Fibroblast of villous mesenchyme (primary cell): ENCODE measurements around the gene VWF. TPM values are rescaled to one million over a fixed set of nuclear protein-coding genes. Genes with fewer than 3 reads are reported as not detected.

Source experiments
- DNase-seq: peaks from one replicate; pipeline ENCODE4 v3.0.0-alpha.2; 2010; ENCODE audit warnings: low read depth
- H3K4me3 ChIP-seq: 2 replicates; pipeline ENCODE4 v1.5.1; 2011; ENCODE audit warnings: low read depth, mild to moderate bottlenecking, low read length
- total RNA-seq: library from RNA; depleted of rRNA; stranded (reverse); fragments of >200 nt; gene quantifications from 2 replicates; pipeline ENCODE4 v1.2.3, GENCODE V29; 2012
- TF ChIP-seq, protein P1 (sequence below): IDR thresholded peaks from 2 replicates; pipeline ENCODE4 v1.5.1; 2012; ENCODE audit warnings: low read depth, mild to moderate bottlenecking, low read length; ENCODE audit not compliant: insufficient read depth

Gene VWF
- total RNA-seq, 1 donor: under 0.01 TPM

- no peak overlapping the region for H3K4me3 ChIP-seq
- TF ChIP-seq, protein P1, sequence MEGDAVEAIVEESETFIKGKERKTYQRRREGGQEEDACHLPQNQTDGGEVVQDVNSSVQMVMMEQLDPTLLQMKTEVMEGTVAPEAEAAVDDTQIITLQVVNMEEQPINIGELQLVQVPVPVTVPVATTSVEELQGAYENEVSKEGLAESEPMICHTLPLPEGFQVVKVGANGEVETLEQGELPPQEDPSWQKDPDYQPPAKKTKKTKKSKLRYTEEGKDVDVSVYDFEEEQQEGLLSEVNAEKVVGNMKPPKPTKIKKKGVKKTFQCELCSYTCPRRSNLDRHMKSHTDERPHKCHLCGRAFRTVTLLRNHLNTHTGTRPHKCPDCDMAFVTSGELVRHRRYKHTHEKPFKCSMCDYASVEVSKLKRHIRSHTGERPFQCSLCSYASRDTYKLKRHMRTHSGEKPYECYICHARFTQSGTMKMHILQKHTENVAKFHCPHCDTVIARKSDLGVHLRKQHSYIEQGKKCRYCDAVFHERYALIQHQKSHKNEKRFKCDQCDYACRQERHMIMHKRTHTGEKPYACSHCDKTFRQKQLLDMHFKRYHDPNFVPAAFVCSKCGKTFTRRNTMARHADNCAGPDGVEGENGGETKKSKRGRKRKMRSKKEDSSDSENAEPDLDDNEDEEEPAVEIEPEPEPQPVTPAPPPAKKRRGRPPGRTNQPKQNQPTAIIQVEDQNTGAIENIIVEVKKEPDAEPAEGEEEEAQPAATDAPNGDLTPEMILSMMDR: no peak
- no peak for DNase-seq
Observed at GRCh38 chr12:5971194-5971850, 153.1 kb downstream of the VWF start.

- no peak overlapping the region for H3K4me3 ChIP-seq
- TF ChIP-seq, protein P1: peak; percentile 1
- DNase-seq: no peak
Observed at GRCh38 chr12:5969974-5970690, 154.3 kb downstream of the VWF start.

- TF ChIP-seq, protein P1: no peak
- DNase-seq: no peak
- no peak overlapping the region for H3K4me3 ChIP-seq
Observed at GRCh38 chr12:5969156-5969973, 155.1 kb downstream of the VWF start.

DNA sequence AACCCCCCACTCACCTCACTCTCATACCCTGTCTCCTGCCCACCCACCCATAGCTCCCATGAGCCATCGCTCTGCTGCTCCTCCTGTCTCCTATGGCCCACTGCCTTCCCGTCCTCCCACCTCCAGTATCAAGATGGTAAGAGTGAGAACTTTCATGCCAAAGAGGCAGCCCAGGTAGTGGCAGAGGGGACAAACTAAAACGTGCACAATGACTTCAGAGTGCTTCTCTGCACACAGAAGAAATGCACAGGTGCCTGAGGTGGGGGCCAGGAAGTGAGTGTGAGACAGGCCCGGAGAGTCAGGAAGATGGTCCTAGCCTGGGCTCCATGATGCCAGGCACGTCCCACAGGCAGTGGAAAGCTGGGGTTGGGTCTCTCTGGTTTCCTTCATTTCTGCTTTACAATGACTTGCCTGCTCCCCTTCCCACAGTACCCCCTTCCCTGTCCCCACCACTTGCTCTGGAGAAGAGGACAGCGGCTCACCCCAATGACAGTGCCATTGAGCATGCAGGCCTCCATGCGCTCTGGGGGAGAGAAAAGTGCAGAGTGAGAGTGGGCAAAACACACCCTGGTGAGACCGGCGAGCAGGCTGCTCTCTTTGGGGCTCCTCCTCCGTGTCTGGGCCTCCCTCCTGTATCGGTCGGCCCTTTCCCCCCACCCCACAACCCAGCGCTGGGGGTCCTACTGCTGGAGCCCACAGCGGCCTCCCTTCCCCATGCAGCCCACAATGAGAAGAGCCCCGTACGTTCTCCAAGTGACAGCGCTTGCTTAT lies 156.6 kb downstream of the VWF start:
- no peak for DNase-seq
- no peak overlapping the region for H3K4me3 ChIP-seq
- TF ChIP-seq, protein P1: no peak

DNA sequence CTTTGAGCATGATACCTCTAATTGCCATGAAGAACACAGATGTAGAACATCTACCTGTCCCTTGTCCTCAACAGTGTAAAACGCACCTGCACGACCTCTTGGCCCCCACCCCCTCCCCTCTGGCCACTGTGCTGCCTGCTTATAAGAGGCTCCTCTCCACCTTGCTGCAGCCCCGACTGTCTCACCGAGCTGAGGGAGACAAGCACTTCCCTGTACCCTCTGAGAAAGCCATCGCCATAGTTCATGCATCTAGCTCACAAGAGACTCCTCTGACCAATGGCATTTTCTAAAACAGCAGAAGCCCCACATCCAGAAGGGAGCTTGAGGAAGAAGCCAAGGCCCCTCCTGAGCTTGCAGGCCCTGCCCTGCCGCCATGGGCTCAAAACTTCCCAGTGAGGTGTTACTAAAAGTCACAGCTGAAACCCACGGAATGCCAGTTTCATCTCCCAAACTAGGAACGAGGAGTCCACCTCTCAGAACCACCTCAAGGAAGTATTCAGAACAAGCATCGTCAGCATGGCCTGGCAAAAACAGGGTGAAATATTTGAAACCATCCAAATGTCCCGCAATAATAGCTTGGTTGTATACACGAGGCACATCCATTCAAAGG lies 157.9 kb downstream of the VWF start:
- no peak overlapping the region for H3K4me3 ChIP-seq
- no peak for DNase-seq
- TF ChIP-seq, protein P1: no peak

DNA sequence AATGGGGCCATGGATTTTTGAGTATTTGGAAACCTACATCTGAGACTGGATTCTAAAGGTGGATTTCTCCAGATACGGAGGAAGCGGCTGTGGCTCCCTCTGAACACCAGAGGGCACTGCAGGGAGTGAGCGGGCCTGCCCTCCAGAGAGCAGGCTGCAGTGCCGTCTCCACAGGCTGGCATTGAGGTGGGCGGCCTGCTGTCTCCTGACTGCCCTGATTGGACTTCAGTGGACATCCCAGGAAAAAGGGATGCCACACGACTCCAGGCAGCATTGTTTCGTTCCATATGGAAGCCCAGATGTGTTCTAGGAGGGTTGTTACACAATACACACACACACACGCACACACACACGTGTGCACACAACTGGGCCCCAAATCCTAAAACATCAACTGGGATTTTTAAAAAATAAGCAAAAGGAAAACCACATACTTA lies 158.5 kb downstream of the VWF start:
- DNase-seq: peak; percentile 37
- TF ChIP-seq, protein P1: peak; percentile 86
- no peak overlapping the region for H3K4me3 ChIP-seq
